ENCODE results near the gene FBN1.

DNA sequence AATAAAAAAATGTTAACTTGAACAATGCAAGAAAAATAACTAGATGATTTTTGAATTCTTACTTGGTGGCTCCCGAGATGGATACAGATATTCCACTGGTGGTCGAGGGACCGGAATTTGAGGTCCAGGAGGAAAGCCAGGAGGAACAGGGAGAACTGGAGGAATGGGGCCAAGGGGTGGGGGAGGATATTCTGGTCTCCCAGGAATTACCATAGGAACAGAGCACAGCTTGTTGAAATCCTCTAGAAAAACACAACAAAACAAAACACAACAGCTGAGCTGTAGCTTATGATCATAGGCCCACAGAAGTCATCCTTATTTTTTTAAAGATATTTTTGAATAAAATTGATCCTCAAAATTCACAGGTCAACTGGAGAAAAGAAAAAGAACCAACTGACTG, 129.4 kb downstream of the FBN1 start:
- TF ChIP-seq, protein P1, sequence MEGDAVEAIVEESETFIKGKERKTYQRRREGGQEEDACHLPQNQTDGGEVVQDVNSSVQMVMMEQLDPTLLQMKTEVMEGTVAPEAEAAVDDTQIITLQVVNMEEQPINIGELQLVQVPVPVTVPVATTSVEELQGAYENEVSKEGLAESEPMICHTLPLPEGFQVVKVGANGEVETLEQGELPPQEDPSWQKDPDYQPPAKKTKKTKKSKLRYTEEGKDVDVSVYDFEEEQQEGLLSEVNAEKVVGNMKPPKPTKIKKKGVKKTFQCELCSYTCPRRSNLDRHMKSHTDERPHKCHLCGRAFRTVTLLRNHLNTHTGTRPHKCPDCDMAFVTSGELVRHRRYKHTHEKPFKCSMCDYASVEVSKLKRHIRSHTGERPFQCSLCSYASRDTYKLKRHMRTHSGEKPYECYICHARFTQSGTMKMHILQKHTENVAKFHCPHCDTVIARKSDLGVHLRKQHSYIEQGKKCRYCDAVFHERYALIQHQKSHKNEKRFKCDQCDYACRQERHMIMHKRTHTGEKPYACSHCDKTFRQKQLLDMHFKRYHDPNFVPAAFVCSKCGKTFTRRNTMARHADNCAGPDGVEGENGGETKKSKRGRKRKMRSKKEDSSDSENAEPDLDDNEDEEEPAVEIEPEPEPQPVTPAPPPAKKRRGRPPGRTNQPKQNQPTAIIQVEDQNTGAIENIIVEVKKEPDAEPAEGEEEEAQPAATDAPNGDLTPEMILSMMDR (IDR thresholded peaks at IDR 0.05): no peak
- TF ChIP-seq POLR2A (IDR thresholded peaks at IDR 0.05): no peak
